Measurements from ENCODE around the gene TMEM135.

DNA sequence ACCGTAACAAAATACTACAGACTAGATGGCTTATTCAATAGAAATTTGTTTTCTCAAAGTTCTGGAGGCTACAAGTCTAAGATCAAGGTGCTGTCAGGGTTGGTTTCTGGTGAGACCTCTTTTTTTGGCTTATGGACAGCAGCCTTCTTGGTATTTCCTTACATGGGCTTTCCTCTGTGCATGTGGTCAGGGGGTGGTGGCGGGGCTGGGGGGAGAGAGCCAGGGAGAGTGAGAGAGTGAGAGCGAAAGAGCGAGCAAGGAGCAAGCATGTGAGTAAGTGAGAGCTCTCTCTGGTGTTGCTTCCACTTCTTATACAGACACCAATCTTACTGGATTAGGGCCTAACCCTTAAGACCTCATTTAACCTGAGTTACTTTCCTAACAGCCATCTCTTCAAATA lies 181.5 kb downstream of the TMEM135 start:
- TF ChIP-seq TAF1 (IDR thresholded peaks at IDR 0.05; ENCODE audit: borderline replicate concordance, low read depth, low read length) (no peak), POLR2A (IDR thresholded peaks at IDR 0.05; ENCODE audit: low read depth, low read length) (no peak)
